Nephron progenitor cell (in vitro differentiated cells): ENCODE data around the gene ISG15.
A peak's percentile ranks its signal among the peaks of the same experiment; 100 is the strongest.

ENCODE experiments used
- DNase-seq: peaks from one replicate; pipeline ENCODE4 v3.0.0; 2021
- H3K27ac Mint-ChIP-seq: 2 replicates; pipeline ENCODE4 v1.8.0; 2021; ENCODE audit warnings: mild to moderate bottlenecking, moderate library complexity, mixed read lengths
- H3K27me3 Mint-ChIP-seq: 2 replicates; pipeline ENCODE4 v1.8.0; 2021; ENCODE audit warnings: mild to moderate bottlenecking, low read depth, mixed read lengths; ENCODE audit not compliant: poor library complexity
- H3K36me3 Mint-ChIP-seq: 2 replicates; pipeline ENCODE4 v1.8.0; 2021; ENCODE audit warnings: low read depth, mixed read lengths
- H3K4me1 Mint-ChIP-seq: 2 replicates; pipeline ENCODE4 v1.8.0; 2021; ENCODE audit warnings: mixed read lengths
- H3K4me3 Mint-ChIP-seq: 2 replicates; pipeline ENCODE4 v1.8.0; 2021; ENCODE audit warnings: mild to moderate bottlenecking, moderate library complexity, mixed read lengths
- H3K9me3 Mint-ChIP-seq: 2 replicates; pipeline ENCODE4 v1.8.0; 2021; ENCODE audit warnings: mild to moderate bottlenecking, moderate library complexity, mixed read lengths
- TF ChIP-seq, protein P1 (sequence below): fragments of 200-600 bp; sonication (generic); IDR thresholded peaks from 2 replicates; pipeline ENCODE4 v1.5.0; 2021; ENCODE audit warnings: antibody characterized with exemption

Gene ISG15

DNA sequence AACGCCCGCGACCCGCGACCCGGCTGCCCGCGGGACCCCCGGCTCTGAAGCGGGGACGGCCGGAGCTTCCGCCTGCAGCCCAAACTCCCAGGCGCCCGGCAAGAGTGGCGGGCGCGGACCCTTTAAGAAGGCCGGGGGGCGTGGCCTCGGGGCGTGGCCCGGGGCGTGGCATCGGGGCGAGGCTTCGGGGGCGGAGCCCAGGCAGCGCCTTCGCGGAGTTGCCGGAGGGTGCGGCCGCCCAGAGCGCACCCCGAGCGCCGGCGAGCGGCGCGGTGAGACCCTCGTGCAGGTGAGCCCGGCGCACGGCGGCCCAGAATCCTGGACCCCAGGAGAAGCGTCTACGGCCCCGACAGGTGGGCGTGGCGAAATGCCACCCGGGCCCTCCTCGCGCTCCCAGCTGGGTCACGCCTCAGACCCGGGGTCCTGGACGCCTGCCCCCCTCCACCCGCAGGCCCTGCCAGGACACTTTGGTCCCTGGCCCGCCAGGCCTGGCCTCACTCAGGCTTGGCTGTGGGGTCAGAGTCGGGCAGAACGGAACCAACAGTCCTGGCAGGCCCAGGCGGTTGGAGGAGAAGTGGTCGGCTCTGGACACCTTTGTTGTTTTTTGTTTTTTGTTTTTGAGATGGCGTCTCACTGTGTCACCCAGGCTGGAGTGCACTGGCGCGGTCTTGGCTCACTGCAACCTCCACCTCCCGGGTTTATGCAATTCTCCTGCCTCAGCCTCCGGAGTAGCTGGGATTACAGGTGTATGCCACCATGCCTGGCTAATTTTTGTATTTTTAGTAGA lies 46.4 kb downstream of the ISG15 start:
- peaks cover 59% of the 10 kb centered on the region for H3K27me3 Mint-ChIP-seq
- no peaks in the 10 kb centered on the region for H3K9me3 Mint-ChIP-seq
- H3K4me3 Mint-ChIP-seq = peak overlapping the region; percentile 45
- TF ChIP-seq, protein P1, sequence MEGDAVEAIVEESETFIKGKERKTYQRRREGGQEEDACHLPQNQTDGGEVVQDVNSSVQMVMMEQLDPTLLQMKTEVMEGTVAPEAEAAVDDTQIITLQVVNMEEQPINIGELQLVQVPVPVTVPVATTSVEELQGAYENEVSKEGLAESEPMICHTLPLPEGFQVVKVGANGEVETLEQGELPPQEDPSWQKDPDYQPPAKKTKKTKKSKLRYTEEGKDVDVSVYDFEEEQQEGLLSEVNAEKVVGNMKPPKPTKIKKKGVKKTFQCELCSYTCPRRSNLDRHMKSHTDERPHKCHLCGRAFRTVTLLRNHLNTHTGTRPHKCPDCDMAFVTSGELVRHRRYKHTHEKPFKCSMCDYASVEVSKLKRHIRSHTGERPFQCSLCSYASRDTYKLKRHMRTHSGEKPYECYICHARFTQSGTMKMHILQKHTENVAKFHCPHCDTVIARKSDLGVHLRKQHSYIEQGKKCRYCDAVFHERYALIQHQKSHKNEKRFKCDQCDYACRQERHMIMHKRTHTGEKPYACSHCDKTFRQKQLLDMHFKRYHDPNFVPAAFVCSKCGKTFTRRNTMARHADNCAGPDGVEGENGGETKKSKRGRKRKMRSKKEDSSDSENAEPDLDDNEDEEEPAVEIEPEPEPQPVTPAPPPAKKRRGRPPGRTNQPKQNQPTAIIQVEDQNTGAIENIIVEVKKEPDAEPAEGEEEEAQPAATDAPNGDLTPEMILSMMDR = no peak
- peaks cover 18% of the 10 kb centered on the region for H3K4me1 Mint-ChIP-seq
- no peak overlapping the region for H3K27ac Mint-ChIP-seq
- H3K36me3 Mint-ChIP-seq = peaks cover 3% of the 10 kb centered on the region
- peak; percentile 90 for DNase-seq

DNA sequence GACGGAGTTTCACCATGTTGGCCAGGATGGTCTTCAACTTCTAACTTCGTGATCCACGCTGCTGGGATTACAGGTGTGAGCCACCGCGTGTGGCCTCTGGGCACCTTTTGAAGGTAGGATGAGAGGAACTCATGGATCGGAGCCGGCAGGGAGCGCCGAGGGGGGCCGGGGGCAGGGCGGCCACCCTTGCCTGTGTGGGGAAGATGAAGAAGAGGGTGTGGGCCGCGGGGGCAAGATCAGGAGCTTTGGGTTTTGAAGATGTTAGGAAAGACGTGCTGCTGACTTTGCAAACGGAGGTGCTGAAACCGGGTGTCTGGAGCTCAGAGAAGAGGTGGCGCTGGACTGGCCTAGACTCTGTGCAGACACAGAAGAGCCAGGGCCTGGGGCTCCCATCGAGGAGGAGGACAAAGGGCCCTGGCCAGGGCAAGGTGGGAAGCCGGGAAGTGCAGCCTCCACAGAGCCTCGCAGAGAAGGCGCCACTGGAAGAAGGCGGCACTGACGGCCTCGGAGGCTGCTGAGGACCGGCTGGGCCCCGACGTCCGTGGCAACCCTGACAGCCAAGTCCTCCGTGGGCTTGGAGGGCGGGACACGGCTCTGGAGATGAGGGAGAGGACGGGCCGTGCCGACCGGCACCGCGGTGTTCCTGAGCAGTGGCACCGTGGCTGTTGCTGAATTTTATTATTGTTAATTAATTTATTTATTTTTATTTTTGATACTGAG lies 47.1 kb downstream of the ISG15 start:
- Mint-ChIP-seq H3K36me3 (peaks cover 3% of the 10 kb centered on the region), H3K27me3 (peaks cover 63% of the 10 kb centered on the region), H3K9me3 (no peaks in the 10 kb centered on the region), H3K4me1 (peaks cover 19% of the 10 kb centered on the region), H3K4me3 (peak overlapping the region; percentile 45), H3K27ac (no peak overlapping the region)
- no peak for DNase-seq
- TF ChIP-seq, protein P1 = no peak

GRCh38 chr1:1061682-1062345 lies 48.5 kb downstream of the ISG15 start:
- no peak overlapping the region for H3K4me3 Mint-ChIP-seq
- TF ChIP-seq, protein P1 = no peak

DNA sequence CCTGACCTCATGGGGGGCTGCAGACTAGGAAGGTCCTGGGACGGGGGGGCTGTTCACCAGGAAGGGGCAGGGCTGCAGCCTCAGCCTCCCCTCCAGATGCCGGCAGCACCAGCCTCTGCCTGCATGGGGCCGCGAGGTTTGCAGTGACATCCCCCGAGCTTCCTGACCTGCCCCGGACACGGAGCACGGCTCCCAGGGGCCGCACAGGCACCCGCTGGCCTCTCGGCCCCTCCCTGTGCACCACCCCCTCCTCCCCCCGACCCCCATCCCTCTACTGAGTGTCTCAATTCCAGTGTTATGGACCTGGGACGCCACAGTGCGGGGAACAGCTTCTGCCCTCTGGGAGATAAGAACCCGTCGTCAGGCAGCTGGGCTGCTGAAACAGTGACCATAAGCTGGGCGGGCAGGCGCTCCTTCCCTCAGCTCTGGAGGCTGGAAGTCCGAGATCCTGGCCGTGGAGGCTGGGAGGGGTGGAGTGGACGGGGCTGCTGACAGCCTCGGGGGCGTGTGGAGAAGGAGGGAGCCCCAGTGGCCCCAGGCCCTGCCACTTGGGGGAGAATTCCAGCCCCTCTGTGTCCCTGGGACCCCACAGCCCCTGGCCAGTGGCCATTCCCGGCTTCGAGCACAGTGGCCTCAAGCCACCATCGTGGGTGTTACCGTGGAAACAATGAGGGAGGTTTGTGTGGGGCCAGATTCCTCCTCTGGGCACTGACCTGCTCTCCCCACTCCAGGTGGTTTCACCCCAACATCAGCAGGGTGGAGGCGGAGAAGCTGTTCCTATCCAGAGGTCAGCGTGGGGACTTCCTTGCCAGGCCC lies 49.3 kb downstream of the ISG15 start:
- Mint-ChIP-seq H3K4me3 (no peak overlapping the region), H3K9me3 (no peaks in the 10 kb centered on the region), H3K36me3 (no peaks in the 10 kb centered on the region), H3K27me3 (peaks cover 71% of the 10 kb centered on the region), H3K4me1 (peaks cover 21% of the 10 kb centered on the region), H3K27ac (no peak overlapping the region)
- DNase-seq = no peak
- TF ChIP-seq, protein P1 = no peak

More at GRCh38 chr1:1061682-1062345, 48.5 kb downstream of the ISG15 start:
- Mint-ChIP-seq H3K4me1 (peaks cover 21% of the 10 kb centered on the region), H3K27me3 (peaks cover 72% of the 10 kb centered on the region), H3K27ac (no peak overlapping the region), H3K9me3 (no peaks in the 10 kb centered on the region), H3K36me3 (no peaks in the 10 kb centered on the region)
- no peak for DNase-seq

GRCh38 chr1:1063261-1063944 lies 50.1 kb downstream of the ISG15 start:
- H3K27me3 Mint-ChIP-seq = peaks cover 71% of the 10 kb centered on the region
- H3K4me3 Mint-ChIP-seq = no peak overlapping the region
- no peaks in the 10 kb centered on the region for H3K36me3 Mint-ChIP-seq
- no peaks in the 10 kb centered on the region for H3K9me3 Mint-ChIP-seq
- no peak for DNase-seq
- no peak overlapping the region for H3K27ac Mint-ChIP-seq
- H3K4me1 Mint-ChIP-seq = peaks cover 22% of the 10 kb centered on the region
- TF ChIP-seq, protein P1 = no peak
